ENCODE data around the gene REEP1.

GRCh38 chr2:86286516-86286915 lies 50.9 kb downstream of the REEP1 start:
- TF ChIP-seq, protein P1, sequence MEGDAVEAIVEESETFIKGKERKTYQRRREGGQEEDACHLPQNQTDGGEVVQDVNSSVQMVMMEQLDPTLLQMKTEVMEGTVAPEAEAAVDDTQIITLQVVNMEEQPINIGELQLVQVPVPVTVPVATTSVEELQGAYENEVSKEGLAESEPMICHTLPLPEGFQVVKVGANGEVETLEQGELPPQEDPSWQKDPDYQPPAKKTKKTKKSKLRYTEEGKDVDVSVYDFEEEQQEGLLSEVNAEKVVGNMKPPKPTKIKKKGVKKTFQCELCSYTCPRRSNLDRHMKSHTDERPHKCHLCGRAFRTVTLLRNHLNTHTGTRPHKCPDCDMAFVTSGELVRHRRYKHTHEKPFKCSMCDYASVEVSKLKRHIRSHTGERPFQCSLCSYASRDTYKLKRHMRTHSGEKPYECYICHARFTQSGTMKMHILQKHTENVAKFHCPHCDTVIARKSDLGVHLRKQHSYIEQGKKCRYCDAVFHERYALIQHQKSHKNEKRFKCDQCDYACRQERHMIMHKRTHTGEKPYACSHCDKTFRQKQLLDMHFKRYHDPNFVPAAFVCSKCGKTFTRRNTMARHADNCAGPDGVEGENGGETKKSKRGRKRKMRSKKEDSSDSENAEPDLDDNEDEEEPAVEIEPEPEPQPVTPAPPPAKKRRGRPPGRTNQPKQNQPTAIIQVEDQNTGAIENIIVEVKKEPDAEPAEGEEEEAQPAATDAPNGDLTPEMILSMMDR (optimal IDR thresholded peaks at IDR 0.05 in 1 of 3, IDR thresholded peaks at IDR 0.05 in 1 of 3, conservative IDR thresholded peaks at IDR 0.05 in 1 of 3; ENCODE audit: extremely low read depth in 1 of 3, insufficient read depth in 2 of 3, low read length in 3 of 3): no peak
- no peak for TF ChIP-seq EZH2 (IDR thresholded peaks at IDR 0.05; ENCODE audit: low read length)

All from keratinocyte (primary cell).